ENCODE results near the gene SERTAD3. TPM values are rescaled to one million over a fixed set of nuclear protein-coding genes. Genes with fewer than 3 reads are reported as not detected.
A peak's percentile ranks its signal among the peaks of the same experiment; 100 is the strongest.

SERTAD3 gene
- total RNA-seq, 1 donor from 2014 or later = 25.8 TPM

GRCh38 chr19:40445780-40446262 lies 1.7 kb upstream of the SERTAD3 start:
- DNase-seq (ENCODE audit: low read depth, low spot score) = no peak
- peak overlapping the region; percentile 83 for H3K4me3 Mint-ChIP-seq
- no peaks in the 10 kb centered on the region for H3K9me3 Mint-ChIP-seq
- no peak for TF ChIP-seq CTCF (conservative IDR thresholded peaks at IDR 0.05)
- H3K4me1 Mint-ChIP-seq = peaks cover 25% of the 10 kb centered on the region
- H3K27ac Mint-ChIP-seq (ENCODE audit: unreplicated experiment) = peak overlapping the region; percentile 71
- H3K36me3 Mint-ChIP-seq (ENCODE audit: low read depth) = no peaks in the 10 kb centered on the region
- H3K27me3 Mint-ChIP-seq (ENCODE audit: low read depth) = peaks cover 2% of the 10 kb centered on the region

- H3K27ac Mint-ChIP-seq (ENCODE audit: unreplicated experiment) = peak overlapping the region; percentile 98
- H3K4me1 Mint-ChIP-seq = peaks cover 26% of the 10 kb centered on the region
- no peaks in the 10 kb centered on the region for H3K36me3 Mint-ChIP-seq (ENCODE audit: low read depth)
- no peaks in the 10 kb centered on the region for H3K9me3 Mint-ChIP-seq
- peak; percentile 27 for TF ChIP-seq CTCF (conservative IDR thresholded peaks at IDR 0.05)
- H3K27me3 Mint-ChIP-seq (ENCODE audit: low read depth) = peaks cover 2% of the 10 kb centered on the region
- no peak for DNase-seq (ENCODE audit: low read depth, low spot score)
- peak overlapping the region; percentile 97 for H3K4me3 Mint-ChIP-seq
These were observed 734 bp upstream of the SERTAD3 start for GRCh38 chr19:40444825-40445312.

GRCh38 chr19:40443131-40443999 lies 770 bp downstream of the SERTAD3 start:
- Mint-ChIP-seq H3K27me3 (ENCODE audit: low read depth) (peaks cover 2% of the 10 kb centered on the region), H3K4me1 (peaks cover 26% of the 10 kb centered on the region), H3K9me3 (no peaks in the 10 kb centered on the region), H3K36me3 (ENCODE audit: low read depth) (no peaks in the 10 kb centered on the region), H3K27ac (ENCODE audit: unreplicated experiment) (peak overlapping the region; percentile 96), H3K4me3 (peak overlapping the region; percentile 97)
- peak; percentile 99 for DNase-seq (ENCODE audit: low read depth, low spot score)
- TF ChIP-seq CTCF (conservative IDR thresholded peaks at IDR 0.05) = no peak

GRCh38 chr19:40442328-40443130 lies 1.6 kb downstream of the SERTAD3 start:
- no peaks in the 10 kb centered on the region for H3K9me3 Mint-ChIP-seq
- TF ChIP-seq CTCF (conservative IDR thresholded peaks at IDR 0.05) = no peak
- H3K36me3 Mint-ChIP-seq (ENCODE audit: low read depth) = no peaks in the 10 kb centered on the region
- peak overlapping the region; percentile 97 for H3K4me3 Mint-ChIP-seq
- no peak for DNase-seq (ENCODE audit: low read depth, low spot score)
- peaks cover 2% of the 10 kb centered on the region for H3K27me3 Mint-ChIP-seq (ENCODE audit: low read depth)
- H3K4me1 Mint-ChIP-seq = peaks cover 26% of the 10 kb centered on the region
- H3K27ac Mint-ChIP-seq (ENCODE audit: unreplicated experiment) = peak overlapping the region; percentile 96

- H3K4me1 Mint-ChIP-seq = peaks cover 26% of the 10 kb centered on the region
These were observed 2.3 kb downstream of the SERTAD3 start for GRCh38 chr19:40441719-40442253.

More at GRCh38 chr19:40441719-40442253, 2.3 kb downstream of the SERTAD3 start:
- Mint-ChIP-seq H3K27ac (ENCODE audit: unreplicated experiment) (no peak overlapping the region), H3K36me3 (ENCODE audit: low read depth) (no peaks in the 10 kb centered on the region), H3K27me3 (ENCODE audit: low read depth) (peaks cover 2% of the 10 kb centered on the region), H3K9me3 (no peaks in the 10 kb centered on the region), H3K4me3 (peak overlapping the region; percentile 97)
- no peak for TF ChIP-seq CTCF (conservative IDR thresholded peaks at IDR 0.05)
- DNase-seq (ENCODE audit: low read depth, low spot score) = no peak

Measured in neural crest cell (in vitro differentiated cells).